ENCODE results near the gene BGLAP.

Gene BGLAP

DNA sequence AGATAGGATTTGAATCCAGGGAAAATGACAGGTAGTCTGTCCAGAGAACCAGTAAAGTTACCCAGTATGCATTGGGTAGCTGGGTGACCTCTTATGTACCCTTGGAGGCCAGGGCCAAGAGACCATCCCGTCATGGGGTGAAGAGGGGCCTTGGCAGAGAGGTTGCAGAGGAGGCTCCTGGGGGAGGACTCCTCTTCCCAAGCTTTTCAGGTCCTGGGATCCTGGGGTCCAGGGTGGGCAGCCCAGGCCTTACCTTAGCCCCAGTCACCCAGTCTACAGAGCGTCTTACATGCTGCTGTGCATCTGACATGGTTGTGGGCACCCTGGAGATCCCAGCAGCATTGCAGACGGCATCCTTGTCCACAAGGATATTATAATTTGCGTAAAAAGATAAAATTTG, 15.2 kb upstream of the BGLAP start:
- DNase-seq (ENCODE audit: low read depth): no peak

DNA sequence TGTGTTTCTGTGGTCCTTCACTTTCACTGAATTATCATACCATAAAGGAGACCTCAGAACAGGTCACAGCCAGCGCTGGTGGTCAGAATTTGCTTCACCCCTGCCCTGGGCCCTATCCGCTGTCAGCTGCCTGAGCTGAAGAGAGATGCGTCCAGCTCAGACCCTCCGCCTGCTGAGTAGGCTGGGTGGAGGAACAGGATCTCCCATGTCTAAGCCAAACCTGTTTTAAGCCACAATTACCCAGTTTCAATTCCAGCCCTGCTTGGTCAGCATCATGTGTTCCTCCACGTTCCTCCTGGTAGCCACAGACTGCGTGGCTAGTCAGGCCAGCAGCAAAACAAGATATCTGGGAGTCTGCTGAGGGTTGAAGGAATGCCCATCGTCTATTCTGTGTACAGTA, 13.5 kb upstream of the BGLAP start:
- DNase-seq (ENCODE audit: low read depth): no peak

DNA sequence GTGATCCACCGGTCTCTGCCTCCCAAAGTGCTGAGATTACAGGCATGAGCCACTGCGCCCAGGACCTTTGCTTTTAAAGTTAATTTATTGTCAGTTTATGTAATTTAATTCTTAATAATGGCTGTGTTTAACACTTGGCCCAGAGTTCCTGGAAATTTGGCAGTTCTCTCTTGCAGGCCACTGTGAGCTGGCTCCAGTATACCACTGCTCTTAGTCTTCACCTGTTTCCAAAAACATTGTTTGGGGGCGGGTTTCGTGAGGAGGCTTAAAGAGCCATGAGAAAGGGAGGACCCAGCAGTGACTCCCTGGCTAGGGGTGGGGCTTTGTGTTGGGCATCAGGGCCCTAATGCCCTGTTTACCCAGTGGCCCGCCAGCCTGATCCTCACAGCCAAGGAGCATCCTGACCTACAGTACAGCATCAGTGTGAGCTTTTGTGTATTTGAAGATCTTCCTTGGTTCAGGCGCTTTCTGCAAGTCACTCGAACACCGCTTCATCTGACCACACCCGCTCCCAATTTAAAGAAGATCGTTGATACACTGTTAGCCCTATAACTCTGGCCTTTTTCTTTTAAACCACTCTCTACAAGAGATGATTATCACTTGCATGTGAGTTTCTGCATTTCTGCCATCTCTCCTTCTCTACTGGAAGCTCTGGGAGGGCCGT, 12.0 kb upstream of the BGLAP start:
- no peak for DNase-seq (ENCODE audit: low read depth)

DNA sequence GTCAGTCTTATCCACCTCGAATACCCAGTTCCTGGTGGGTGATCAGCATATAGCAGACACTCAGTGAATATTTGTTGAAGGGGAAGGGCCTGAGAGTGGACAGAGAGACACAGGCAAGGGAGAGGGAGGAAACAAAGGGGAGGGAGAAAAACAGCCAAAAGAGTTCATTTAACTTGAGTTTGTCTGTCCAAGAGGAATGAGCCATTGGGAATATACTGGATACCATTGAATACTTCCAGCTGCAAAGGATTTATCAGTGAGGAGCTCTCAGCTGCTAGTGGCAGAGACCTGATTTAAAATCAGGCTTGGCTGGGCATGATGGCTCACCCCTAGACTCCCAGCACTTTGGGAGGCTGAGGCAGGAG, 11.5 kb upstream of the BGLAP start:
- DNase-seq (ENCODE audit: low read depth): no peak

DNA sequence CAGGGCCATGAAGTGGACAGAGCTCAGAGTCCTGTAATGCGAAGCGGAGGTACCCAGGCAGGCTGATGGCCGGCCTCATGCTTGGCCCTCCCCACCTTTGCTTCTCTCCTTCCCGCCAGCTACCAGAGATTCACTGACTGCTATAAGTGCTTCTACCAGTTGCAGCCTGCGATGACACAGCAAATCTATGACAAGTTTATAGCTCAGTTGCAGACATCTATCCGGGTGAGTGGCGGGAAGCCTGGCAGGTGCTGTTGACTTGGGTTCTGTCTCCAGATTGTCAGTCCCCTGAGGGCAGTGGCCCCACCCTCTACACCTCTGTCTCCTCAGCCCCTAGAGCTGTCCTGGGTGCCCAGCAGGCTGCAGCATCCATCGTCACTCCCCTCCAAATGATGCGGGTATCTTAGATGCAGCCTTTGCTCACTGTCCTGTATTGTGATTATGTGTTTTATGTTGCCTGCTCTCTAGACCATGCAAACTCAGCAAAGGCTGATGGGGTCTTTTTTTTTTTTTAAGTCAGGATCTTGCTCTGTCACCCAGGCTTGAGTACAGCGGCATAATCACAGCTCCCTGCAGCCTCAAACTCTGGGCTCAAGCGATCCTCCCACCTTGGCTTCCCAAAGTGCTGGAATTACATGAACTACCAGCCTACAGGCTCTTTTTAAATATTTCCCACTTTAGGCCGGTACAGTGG, 9.6 kb upstream of the BGLAP start:
- DNase-seq (ENCODE audit: low read depth): no peak

DNA sequence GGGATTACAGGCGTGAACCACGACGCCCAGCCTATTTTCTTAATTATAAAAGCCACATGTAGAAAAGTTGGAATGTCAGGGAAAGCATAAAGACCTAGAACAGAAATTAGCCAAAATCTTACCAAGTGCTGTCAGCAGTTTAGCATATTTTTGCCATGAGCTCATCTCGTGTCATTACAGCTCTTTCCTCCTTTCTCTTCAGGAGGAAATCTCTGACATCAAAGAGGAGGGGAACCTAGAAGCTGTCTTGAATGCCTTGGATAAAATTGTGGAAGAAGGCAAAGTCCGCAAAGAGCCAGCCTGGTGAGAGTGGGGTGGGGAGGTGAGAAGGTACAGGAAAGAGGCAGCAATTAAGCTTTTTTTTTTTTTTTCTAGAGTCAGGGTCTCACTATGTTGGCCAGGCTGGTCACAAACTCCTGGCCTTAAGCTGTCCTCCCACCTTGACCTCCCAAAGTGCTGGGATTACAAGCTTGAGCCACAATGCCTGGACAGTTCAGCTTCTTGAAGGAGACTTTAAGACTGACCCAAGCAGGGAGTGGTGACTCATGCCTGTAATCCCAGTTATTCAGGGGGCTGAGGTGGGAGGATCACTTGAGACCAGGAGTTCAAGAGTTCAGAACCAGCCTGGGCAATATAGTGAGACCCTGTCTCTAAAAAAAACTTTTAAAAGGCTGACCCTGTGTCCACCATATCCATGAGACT, 8.4 kb upstream of the BGLAP start:
- no peak for DNase-seq (ENCODE audit: low read depth)

DNA sequence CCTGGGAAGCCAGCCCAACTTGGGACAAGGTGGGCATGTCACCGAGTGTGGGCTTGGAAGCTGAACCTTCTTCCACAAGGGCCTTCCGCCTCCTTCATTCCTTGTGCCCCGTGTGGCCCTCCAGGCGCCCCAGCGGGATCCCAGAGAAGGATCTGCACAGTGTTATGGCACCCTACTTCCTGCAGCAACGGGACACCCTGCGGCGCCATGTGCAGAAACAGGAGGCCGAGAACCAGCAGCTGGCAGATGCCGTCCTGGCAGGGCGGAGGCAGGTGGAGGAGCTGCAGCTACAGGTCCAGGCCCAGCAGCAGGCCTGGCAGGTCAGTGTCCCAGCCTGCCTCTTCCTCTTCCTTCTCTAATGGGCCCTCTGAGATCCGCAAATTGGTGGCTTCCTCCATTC, 5.8 kb upstream of the BGLAP start:
- no peak for DNase-seq (ENCODE audit: low read depth)

DNA sequence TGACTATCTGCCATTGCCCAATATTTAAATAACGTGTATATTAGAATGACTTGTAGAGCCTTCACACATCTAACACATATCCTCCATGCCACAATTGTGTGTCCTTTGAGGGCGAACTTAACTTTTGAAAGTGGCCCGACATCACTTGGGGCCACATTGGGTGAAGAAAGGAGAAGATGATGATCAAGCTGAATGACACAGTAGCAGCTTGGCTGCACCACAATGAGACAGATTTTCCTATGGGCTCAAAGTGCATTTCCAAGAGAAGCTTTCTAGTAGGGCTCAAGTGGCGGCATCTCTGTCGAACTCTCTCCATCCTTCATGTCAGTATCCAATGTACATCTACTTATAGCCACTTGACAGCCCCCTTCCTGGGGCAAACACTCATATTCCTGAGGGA, 3.7 kb upstream of the BGLAP start:
- DNase-seq (ENCODE audit: low read depth): no peak

DNA sequence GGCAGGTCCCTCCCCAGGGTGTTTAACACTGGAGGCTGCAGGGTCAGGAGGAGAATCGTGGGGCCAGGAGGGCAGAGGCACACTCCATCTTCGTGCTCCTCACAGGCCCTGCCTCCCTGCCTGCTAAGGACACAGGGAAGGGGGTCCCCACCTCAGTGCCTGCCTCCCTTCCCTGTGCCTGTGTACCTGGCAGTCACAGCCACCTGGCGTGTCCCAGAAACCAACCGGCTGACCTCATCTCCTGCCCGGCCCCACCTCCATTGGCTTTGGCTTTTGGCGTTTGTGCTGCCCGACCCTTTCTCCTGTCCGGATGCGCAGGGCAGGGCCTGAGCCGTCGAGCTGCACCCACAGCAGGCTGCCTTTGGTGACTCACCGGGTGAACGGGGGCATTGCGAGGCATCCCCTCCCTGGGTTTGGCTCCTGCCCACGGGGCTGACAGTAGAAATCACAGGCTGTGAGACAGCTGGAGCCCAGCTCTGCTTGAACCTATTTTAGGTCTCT, 623 bp upstream of the BGLAP start:
- DNase-seq (ENCODE audit: low read depth): no peak

DNA sequence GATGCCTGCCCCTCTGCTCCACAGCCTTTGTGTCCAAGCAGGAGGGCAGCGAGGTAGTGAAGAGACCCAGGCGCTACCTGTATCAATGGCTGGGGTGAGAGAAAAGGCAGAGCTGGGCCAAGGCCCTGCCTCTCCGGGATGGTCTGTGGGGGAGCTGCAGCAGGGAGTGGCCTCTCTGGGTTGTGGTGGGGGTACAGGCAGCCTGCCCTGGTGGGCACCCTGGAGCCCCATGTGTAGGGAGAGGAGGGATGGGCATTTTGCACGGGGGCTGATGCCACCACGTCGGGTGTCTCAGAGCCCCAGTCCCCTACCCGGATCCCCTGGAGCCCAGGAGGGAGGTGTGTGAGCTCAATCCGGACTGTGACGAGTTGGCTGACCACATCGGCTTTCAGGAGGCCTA, 754 bp downstream of the BGLAP start:
- no peak for DNase-seq (ENCODE audit: low read depth)

DNA sequence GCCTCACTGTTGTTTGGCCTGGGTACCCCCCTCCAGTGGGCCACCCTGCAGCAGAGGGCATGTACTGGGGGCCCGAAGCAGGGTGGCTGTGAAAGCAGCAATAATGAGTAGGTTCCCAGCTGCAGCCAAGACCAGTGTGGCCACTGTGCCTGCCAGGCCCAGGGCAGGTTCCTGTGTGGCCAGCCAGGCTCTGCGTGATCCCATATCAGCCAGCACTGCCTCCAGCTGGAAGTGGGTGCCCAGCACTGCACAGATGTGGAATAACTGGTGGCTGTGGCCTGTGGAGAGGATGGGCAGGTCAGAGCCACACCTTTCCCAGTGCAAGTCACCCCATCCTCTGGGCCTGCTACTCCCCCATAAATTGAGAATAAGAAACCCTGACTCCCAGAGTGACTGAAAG, 2.1 kb downstream of the BGLAP start:
- no peak for DNase-seq (ENCODE audit: low read depth)

DNA sequence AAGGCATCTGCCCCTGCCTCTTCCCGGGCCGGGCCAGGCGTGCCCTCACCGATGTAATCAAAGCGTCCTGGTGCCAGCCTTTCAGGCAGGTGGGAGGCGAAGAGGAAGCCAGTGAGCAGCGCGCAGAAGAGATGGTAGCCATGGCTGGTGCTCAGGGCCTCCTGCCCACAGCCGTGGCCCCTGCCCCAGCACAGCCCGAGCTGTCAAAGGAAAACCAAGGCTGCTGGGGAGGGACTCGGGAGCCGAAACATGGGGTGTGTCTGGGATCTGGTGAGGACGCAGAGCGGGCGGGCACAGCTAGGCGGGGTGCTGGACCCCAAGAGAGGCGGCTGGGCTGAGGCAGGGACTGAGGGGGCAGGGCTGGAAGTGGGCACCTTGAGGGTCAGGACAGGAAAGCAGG, 2.7 kb downstream of the BGLAP start:
- DNase-seq (ENCODE audit: low read depth): no peak

DNA sequence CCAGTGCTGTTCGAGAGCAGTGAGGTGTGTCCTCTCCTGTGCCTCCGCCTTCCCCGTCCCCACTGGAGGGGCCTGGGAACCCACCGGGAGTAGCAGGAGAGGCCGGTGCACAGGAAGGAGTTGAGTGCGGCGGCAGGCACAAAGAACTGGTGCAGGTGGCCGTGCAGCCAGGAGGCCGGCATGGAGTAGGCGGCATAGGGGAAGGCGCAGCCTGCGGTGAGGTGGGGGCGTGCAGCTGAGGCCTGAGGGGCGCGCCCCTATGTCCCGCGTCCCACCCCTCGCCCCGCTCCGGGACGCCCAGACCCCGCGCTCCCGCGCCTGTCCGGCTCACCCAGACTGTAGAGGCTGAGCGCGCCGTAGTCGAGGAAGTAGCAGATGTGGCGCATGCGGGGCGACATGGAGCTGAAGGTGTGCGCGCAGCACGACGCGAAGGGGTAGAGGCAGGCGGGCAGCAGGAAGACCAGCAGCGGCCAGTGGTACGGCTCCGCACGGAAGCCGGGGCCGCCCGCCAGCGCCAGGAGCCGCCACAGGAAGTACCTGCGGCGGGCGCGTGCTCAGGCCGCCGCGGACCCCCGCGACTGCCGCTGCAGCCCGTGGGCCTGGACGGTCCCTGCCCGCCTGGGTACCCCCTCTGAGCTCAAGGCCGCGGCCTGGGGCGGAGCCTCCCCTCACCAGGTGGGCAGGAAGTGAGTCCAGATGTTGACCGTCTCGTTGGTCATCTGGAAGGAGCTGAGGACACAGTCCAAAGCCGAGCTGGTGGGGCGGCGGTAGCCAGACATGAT, 3.7 kb downstream of the BGLAP start:
- no peak for DNase-seq (ENCODE audit: low read depth)

DNA sequence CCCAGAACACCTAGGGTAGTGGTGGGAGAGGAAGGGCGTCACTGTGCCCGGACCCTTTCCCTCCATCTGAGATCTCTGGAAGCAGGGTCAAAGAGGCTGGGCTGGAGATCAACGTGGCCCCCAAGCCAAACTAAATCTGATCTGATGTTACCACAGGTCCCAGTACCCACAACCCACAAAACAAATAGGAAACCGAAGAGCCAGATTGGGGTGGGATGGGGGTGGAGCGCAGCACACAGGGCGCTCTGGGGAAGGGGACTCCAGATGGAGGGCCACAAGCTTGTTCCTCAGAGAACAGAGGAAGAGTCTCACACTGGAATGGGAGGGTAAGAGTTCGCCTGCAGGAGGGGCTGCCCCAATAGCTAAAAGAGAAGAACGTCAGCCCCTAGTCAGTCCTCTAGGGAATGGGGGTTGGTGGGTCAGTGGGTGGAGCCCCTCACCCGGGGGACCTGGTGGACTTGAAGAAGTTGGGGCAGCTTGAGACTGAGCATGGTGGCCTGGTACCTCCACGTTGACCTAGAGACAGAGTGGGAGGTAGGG, 4.3 kb downstream of the BGLAP start:
- DNase-seq (ENCODE audit: low read depth): no peak

DNA sequence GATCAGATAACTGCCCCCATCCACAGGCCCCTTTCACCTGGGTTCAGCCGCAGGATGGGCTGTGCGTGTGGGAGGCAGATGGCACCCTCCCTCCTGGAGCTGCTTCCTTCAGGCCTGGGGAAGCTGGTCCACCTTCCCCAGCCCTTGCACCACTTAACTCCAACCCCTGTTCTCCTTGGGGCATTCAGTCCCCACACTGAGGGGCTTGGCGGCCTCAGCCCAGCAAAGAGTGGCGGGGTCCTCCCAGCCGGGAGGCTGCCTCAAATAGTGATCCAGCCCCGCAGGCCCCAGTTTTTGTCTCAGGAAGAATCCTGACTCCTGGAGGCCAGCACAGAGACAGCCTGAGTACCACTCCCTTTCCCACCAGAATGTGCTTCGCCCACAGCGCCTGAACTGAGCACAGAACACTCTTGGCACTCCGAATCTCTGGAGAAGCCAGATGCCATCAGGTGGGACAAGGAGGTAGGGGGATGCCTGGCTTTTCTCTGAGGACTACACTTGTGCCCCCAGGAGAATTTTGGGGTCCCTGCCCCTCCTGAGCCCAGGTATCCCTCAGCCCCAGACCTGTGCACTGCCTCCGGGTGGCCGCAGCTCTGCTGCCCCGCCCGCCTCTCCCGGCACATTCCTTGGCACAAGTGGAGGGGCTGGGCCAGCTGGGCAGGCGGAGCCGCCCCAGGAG, 4.9 kb downstream of the BGLAP start:
- DNase-seq (ENCODE audit: low read depth): no peak

DNA sequence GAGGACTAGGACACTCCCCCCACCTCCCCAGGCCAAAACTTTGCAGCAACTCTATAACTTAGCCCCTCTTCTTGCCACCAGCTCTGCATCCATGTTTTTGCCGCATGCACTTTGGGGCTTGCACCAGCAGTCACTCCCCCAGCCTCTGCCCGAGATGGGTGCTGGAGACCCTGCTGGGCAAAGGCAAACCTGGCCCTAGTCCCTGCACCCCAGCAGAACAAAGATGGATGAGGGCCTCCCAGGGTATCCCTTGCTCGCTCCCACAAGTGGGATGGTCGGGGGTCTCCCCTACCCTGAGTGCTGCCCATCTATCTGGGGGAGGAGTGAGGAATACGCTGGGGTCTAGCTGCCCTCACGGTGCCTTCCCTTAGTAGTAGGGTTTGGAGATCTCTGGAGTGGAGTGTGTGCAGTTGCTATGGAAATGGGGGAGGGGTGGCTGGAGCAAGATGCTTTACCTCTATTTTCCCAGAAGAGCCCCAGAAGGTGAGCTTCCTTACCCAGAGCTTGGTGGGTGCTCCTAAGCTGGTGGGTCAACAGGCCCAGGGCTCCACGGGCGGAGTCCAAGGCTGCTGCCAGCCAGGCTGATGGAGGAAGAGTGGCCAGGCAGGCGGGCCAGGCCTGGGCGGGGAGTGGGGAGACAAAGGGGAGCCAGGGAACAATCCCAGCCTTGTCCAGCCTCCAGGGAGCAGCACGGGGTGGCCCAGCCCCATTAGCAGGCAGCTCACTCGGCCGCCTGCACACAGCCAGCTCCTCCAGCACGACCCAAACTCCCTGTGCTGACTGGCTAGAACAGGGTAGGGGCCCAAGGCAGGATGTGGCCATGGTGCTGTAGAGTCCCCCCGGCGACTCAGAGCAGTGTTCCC, 5.7 kb downstream of the BGLAP start, which contains the start of gene PAQR6:
Gene PAQR6, minus strand, starts transcription at position 597 of the 863 bp plus-strand sequence. CDS start 1,325 bp downstream, outside the sequence.
- DNase-seq (ENCODE audit: low read depth): no peak

DNA sequence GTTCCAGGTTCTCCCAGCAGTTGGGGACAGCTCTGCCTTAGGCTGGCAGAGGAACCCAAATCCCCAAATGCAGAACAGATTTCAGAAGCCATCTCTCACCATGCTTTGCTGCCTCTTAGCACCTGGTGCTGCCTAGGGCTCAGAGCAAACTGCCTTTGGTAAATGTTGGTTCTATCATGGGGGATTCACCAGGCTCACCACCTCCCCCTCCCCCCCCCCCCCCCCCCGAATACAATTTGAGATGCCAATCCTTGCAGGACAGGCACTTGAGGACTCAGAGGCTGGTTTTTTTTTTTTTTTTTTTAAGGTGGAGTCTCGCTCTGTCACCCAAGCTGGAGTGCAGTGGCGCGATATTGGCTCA, 6.3 kb downstream of the BGLAP start:
- no peak for DNase-seq (ENCODE audit: low read depth)

DNA sequence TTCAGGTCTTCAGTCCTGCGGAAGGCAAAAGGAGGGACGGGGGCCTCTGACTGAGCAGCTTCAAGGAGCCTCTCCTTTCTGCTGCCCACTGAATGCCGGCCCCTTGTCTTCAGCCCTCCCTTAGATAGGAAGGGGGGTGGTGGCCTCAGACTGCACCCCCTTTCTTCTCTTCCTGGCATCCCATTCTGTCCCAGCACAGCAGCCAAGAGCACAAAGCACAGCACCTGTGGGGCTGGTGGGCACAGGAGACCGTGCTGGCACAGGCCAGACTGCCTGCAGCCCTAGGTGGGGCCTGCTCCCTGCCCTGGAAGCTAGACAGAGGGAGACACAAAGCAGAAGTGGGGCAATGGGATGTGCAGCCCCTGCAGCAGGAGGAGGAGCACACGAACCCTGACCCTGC, 7.6 kb downstream of the BGLAP start:
- DNase-seq (ENCODE audit: low read depth): no peak

DNA sequence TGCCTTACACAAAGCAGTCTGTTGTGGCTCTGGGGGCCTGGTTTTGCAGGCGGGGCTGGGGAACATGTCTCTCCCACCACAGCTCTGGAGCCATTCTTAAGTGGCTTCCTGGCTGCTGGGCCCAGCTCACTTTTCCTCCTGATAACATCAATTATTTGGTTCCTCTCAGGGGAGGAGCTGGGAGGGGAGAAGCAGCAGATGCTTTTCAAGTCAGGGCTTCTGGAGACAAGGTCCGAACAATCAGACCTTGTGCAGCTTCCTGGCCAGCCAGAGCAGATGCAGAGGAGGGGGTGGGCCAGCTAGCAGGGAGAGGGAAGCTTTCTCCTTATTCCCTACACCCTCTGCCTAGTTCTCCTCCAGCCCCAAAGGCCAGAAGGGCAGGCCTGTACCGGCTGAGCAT, 9.5 kb downstream of the BGLAP start:
- no peak for DNase-seq (ENCODE audit: low read depth)

DNA sequence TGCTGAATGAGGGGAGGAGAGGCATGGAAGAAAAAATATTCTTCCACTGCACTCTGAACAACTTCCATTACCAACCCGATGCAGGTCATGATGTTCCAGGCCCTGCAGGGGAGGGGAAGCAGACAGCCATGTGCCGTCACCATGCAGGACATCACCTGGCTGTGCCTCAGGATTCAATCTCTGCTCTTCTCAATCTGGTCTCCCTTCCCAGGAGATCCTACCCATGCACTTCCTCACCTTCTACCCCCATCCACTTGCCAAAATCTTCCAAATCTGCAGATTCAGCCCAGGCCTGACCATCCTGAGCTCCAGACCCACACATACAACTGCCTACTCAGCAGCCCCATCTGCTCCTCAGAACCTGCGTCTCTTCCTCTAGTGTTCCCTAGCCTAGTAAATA, 11.7 kb downstream of the BGLAP start:
- no peak for DNase-seq (ENCODE audit: low read depth)

DNA sequence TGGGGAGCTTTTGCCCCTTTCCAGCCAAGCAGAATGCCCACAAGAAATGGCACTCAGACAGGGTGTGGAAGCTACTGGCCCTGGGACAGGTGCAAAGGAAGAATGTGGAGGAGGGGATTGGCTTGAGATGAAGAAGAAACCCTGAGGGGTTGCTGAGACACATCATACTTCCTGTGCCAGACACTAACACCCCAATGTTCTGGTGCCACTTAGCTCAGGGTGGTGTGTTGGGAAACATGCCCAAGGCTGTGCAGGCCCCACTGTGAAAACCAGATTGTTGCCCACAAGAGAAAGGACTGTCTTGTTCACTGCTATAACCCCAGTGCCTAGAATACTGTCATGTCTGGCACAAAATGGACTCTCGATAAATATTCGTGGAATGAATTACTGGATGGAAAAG, 15.7 kb downstream of the BGLAP start:
- no peak for DNase-seq (ENCODE audit: low read depth)

Measured in activated T-cell treated with anti-CD3 and anti-CD28 coated beads for 48 hours (primary cell).